Measurements from ENCODE around the gene ABHD16B. TPM values are rescaled to one million over a fixed set of nuclear protein-coding genes. Genes with fewer than 3 reads are reported as not detected.

ABHD16B gene
- total RNA-seq, 4 donors from 2014 or later: not detected

DNA sequence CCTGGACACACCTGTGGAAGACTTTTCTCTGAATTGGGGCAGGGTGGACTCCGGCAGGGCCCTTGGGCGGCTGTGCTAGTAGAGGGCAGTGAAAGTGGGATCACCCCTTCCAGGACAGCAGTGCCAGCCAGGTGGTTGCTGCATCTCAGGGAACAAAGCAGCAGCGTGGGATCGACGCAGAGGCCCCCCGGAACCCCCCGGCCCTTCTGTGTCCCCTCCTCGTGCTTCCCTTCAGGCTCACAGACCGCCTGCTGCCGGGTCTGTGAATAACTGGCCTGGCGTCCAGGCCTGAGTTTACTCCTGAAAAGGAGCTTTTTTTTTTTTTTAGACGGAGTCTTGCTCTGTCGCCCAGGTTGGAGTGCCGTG lies 24.7 kb downstream of the ABHD16B start:
- TF ChIP-seq, protein P1, sequence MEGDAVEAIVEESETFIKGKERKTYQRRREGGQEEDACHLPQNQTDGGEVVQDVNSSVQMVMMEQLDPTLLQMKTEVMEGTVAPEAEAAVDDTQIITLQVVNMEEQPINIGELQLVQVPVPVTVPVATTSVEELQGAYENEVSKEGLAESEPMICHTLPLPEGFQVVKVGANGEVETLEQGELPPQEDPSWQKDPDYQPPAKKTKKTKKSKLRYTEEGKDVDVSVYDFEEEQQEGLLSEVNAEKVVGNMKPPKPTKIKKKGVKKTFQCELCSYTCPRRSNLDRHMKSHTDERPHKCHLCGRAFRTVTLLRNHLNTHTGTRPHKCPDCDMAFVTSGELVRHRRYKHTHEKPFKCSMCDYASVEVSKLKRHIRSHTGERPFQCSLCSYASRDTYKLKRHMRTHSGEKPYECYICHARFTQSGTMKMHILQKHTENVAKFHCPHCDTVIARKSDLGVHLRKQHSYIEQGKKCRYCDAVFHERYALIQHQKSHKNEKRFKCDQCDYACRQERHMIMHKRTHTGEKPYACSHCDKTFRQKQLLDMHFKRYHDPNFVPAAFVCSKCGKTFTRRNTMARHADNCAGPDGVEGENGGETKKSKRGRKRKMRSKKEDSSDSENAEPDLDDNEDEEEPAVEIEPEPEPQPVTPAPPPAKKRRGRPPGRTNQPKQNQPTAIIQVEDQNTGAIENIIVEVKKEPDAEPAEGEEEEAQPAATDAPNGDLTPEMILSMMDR (IDR thresholded peaks at IDR 0.05; ENCODE audit: low read depth): no peak

DNA sequence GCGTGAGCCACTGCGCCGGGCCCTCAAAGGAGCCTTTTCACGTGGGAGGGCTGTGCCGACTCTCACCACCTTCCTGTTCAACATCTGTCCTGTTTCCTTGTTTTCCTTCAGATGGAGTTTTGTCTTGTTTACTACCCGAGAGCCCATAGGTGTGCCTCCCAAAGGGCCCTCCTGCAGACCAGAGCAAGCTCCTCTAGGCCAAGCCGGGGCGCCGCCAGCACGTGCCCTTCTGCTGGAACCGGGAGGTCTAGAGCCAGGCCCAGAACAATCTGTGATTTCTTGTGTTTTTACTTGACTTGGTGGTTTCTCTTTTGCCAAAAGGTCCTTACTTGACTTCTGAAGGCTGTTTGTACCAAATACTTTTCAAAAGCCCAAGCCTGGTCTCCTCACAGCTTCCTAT lies 25.6 kb downstream of the ABHD16B start:
- TF ChIP-seq, protein P1 (IDR thresholded peaks at IDR 0.05; ENCODE audit: low read depth): no peak

DNA sequence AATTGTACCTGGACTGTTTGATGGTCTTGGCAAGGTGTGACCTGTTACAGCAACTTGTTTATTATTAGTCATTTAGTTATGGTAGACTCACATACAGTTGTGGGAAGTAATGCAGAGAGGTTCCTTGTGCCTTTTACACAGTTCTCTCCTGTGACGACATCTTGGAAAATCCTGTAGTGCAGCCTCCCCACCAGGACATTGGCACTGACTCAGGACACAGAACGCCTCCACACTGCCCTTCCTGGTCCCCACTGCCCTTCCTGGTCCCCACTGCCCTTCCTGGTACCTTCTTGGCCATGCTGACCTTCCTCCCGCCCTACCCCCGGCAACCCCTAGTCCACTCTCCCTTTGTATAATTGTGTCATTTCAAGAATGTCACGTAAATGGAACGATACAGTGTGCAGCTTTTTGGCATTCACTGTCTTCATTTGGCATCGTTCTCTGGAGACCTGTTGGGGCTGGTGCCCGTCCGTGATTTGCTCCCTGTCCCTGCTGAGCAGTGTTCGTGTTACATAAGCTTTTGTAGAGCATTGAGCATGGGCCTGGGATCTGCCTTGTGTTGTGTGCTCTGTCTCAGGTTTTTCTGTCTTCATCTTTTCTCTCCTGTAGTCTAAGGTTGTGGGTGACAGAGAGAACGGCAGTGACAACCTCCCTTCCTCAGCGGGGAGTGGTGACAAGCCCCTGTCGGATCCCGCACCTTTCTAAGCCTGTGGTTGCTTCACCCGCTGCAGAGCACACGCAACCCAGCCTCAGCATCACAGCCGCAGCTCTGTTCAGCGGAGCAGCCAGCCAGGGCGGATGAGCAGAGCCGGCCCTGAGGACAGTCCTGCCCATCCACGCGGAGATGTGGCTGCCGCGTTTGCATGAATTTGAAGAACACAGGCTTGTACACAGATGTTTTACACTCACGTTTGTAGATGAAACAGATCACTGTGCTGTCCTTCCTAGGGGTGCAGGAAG lies 28.2 kb downstream of the ABHD16B start:
- TF ChIP-seq, protein P1 (IDR thresholded peaks at IDR 0.05; ENCODE audit: low read depth): no peak

DNA sequence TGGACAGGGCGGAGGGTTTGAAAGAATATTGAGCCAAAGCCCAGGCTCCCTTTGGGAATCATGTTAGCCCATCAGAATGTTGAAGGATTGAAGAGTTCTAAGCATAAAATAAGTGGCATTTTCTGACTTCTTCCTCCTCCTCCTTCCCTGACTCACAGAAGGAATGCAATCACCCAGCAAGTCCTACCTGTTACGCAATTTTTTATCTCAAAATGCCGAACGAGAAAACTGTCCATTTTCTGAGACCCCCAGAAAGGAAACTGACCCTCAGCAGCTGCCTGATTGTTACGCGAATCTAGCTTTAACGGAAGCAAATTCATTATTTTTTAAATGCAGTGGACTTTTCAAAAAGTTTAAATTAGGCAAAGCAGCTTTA lies 28.9 kb downstream of the ABHD16B start:
- TF ChIP-seq, protein P1 (IDR thresholded peaks at IDR 0.05; ENCODE audit: low read depth): no peak

DNA sequence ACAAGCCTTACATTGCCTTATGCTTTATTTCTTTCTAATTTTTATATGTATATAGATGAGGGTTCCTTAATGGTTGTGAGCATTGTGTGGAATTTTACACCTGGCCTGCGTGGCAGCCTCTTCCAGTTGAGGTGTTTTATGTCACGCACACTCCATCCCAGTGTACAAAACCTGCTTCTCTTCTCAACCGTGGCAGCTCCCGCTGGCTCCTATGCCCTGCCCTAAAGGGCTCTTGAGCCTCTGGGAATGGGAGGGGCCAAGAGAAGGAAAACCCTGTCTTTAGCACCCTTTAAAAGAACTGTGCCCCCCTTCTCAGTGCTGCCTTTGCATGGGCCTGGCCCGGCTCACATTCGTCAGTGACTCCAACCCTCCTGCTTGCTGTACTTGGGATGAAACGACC lies 29.3 kb downstream of the ABHD16B start:
- TF ChIP-seq, protein P1 (IDR thresholded peaks at IDR 0.05; ENCODE audit: low read depth): no peak

DNA sequence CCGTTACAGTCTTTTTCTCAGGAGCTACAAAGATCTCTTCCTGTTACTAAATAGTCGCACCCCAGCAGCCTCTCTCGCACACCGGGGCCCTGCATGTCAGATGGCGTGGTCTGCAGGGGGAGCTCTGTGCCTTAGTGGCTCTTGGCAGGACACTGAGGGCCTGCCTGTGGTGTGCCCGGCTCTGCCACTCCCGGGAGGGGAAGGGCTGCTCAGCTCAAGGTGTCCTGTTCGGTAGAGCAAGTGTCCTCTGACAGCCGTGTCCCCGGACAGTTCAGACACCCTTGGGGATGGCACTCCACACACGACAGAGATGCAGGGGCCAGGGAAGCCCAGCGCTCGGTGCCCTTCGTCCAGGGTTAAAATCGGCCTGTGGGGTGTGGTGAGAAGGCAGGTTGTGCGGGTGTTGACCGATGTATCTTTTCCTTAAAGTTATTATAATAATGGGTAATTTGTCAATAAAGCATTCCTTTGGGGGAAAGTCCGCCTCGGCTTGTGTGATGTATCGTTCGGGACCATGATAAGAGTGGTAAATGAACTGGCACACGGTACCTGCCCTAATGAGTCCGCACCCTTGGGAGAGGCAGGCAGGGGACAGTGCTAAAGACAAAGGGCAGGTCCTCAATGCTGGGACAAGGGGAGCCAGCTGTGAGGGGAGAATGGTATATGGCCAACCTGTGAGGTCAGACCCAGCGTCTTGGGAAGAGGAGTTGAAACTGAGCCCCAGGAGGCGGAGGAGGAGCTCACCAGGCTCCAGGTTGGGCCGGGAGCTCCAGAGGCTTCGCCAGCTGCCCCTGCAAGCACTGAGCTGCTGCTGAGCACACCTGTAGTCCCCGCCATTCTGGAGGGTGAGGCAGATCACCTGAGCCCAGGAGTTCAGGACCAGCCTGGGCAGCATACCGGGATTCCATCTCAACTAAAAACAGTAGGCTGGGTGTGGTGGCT lies 30.0 kb downstream of the ABHD16B start:
- TF ChIP-seq, protein P1 (IDR thresholded peaks at IDR 0.05; ENCODE audit: low read depth): no peak

DNA sequence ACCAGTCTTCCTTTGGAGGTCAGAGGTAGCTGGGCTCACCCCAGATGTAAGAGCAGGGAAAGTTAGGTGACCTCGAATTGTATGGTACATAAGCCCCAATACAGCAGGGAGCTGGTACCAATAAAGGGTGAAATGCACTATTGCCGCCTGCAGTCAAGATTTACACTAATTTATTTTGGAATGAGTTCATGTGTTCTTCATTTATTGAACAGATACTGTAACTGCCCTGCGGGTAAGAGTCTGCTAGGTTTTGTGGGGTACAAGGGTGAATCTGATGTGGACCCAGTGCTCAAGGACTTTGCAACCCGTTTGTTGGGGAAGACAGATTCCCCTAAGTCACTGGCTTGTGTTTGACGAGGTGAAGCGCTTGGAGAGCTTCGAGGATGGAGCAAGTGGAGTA lies 31.1 kb downstream of the ABHD16B start:
- TF ChIP-seq, protein P1 (IDR thresholded peaks at IDR 0.05; ENCODE audit: low read depth): no peak

Measured in subcutaneous adipose tissue (tissue), 4 donors.